NB4 (cell line): ENCODE results near the gene DOP1B.

ENCODE experiments used
- MYC ChIP-seq: IDR thresholded peaks from 2 replicates; pipeline ENCODE4 v1.6.1; 2011; ENCODE audit warnings: low read depth, low read length
- TF ChIP-seq, protein P1 (sequence below): IDR thresholded peaks from 2 replicates; pipeline ENCODE4 v1.6.1; 2011; ENCODE audit warnings: low read depth, low read length
- TF ChIP-seq, protein P2 (sequence below): IDR thresholded peaks from one replicate; pipeline ENCODE4 v1.5.1; 2012; ENCODE audit warnings: low read depth, low read length

DNA sequence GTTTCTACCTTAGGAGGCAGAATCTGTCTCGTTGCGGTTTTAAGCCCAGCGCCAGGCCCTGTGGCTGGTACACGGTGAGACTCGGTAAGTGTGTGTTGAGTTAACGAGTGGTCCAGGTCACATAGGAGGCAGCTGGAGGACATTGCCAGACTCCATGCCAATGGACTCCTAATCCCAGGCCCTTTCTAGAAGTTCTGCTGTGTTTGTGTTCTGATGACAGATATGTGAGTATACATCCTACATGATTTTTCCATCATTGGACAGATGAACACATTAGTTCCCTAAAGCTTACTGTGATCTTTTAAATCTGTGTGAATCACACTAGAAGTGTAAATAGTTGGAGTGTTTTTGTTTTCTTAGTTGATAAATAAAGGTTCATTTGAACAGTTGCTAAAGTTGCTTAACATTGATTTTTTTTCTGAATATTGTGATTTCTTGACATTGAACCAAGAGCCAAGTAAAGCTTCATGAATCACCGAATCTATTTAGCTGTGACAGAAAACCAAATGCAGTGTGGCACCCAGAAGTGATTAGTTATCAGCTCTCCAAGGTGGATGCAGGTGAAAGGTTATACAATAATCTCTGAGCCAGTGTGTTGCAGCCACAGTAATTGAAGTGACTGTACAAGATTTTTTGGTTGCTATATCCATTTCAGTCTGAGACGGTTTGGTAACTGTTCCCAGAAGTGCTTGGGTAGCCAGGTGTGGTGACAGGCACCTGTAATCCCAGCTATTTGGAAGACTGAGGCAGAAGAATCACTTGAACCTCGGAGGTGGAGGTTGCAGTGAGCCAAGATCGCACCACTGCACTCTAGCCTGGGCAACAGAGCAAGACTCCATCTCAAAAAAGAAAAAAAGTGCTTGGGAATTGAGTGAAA, 46.3 kb downstream of the DOP1B start:
- TF ChIP-seq MYC, result no peak
- TF ChIP-seq, protein P1, sequence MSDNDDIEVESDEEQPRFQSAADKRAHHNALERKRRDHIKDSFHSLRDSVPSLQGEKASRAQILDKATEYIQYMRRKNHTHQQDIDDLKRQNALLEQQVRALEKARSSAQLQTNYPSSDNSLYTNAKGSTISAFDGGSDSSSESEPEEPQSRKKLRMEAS, result no peak
- TF ChIP-seq, protein P2, sequence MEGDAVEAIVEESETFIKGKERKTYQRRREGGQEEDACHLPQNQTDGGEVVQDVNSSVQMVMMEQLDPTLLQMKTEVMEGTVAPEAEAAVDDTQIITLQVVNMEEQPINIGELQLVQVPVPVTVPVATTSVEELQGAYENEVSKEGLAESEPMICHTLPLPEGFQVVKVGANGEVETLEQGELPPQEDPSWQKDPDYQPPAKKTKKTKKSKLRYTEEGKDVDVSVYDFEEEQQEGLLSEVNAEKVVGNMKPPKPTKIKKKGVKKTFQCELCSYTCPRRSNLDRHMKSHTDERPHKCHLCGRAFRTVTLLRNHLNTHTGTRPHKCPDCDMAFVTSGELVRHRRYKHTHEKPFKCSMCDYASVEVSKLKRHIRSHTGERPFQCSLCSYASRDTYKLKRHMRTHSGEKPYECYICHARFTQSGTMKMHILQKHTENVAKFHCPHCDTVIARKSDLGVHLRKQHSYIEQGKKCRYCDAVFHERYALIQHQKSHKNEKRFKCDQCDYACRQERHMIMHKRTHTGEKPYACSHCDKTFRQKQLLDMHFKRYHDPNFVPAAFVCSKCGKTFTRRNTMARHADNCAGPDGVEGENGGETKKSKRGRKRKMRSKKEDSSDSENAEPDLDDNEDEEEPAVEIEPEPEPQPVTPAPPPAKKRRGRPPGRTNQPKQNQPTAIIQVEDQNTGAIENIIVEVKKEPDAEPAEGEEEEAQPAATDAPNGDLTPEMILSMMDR, result no peak
